ENCODE measurements around the gene ARID3C.

The ARID3C gene

GRCh38 chr9:34576597-34577399 lies 52.1 kb downstream of the ARID3C start:
- no peak for DNase-seq

- DNase-seq = no peak
These were observed 52.8 kb downstream of the ARID3C start for GRCh38 chr9:34575862-34576596.

GRCh38 chr9:34575241-34575640 lies 53.6 kb downstream of the ARID3C start:
- DNase-seq = no peak

DNA sequence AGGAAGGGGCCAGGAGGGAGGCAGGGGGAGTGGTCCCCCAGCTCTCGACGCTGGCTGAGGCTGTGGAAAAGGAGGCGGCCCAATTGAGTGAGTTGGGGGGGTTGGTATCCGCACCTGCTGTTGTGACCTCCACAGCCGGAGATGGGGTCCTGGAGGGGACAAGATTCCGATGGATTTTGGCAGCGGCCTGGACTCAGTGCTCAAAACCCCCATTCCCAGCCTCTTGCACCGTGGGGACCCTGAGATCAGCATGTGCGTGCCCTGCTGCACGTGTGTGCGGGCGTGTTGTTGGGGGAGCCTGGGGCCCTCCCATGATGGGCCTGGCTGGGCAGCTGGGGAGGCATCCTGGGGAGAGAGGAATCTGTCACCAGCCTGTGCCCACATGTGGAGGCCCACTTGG lies 54.3 kb downstream of the ARID3C start:
- DNase-seq = no peak

DNA sequence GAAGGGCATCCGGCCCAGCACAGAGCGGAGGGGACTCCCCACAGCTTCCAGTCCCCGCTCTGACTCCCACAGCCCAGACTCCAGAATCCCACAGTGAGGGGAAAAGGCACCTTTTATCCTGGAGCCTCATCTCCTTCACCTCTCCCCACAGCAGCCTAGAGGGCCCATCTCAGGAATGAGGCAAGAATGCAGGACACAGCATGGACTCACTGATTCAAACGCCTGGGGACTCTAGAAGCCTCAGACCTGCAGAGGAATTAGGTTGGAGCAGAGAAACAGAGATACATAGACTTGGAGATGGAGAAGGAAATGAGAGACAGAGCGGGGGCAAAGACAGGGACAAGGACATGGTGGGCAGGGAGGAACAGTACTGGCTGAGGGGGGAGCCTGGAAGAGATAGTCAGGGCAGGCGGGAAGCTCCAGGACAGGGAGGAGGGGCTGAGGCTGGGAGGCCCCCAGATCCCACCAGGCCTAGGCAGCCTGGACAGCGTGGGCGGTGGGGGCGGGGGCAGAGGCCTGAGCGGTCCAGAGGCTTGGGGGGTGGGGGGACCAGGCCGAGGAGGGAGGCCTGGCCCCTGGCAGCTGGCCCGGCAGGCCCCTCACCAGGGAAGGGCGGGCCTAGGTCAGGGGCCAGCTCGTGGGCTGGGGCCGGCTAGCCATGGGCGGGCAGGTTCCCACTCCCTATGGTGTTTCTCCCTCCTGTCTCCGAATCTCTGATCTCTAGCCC lies 55.1 kb downstream of the ARID3C start:
- no peak for DNase-seq

DNA sequence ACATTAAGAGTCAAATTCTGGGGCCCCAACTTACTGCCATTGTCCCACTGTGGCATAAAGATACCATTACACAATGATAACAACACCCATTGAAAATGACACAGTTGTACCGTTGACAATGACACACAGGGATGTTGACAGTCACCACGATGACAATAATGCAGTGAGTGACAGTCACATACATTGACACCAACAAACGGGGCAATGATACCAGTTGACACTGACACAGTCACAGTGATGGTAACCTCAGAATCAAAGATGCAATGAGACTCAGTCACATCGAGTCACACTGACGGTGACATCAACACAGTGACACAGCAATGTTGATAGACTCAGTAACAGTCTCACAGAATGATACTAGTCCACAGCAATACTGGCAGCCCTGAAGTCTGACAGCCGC lies 56.2 kb downstream of the ARID3C start:
- DNase-seq = peak; percentile 50

- peak; percentile 55 for DNase-seq
These were observed 56.8 kb downstream of the ARID3C start for GRCh38 chr9:34572092-34572491.

DNA sequence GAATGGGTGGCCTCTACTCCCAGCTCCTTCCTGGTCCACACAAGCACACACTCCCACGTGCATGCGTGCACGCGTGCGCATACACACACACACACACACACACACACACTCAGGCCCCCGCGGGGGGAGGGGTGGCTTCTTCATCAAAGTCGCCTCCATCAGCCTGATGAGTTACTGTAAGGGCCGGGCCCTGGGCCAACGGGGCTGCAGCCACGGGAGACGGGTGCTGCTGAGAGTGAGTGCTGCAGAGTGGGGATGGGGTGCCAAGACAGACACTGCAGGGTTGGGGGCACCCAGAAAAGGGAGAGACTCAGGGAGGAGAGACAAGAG lies 57.4 kb downstream of the ARID3C start:
- DNase-seq = no peak

Measured in suppressor macrophage treated with lipopolysaccharide for 4 hours (primary cell).